NK-92 (cell line): ENCODE measurements around the gene GRID2.

Experiments used
- DNase-seq: peaks from one replicate; lab custom pipeline; 2025; ENCODE audit not compliant: unreplicated experiment; lab: John Stamatoyannopoulos, UW

GRID2 gene

DNA sequence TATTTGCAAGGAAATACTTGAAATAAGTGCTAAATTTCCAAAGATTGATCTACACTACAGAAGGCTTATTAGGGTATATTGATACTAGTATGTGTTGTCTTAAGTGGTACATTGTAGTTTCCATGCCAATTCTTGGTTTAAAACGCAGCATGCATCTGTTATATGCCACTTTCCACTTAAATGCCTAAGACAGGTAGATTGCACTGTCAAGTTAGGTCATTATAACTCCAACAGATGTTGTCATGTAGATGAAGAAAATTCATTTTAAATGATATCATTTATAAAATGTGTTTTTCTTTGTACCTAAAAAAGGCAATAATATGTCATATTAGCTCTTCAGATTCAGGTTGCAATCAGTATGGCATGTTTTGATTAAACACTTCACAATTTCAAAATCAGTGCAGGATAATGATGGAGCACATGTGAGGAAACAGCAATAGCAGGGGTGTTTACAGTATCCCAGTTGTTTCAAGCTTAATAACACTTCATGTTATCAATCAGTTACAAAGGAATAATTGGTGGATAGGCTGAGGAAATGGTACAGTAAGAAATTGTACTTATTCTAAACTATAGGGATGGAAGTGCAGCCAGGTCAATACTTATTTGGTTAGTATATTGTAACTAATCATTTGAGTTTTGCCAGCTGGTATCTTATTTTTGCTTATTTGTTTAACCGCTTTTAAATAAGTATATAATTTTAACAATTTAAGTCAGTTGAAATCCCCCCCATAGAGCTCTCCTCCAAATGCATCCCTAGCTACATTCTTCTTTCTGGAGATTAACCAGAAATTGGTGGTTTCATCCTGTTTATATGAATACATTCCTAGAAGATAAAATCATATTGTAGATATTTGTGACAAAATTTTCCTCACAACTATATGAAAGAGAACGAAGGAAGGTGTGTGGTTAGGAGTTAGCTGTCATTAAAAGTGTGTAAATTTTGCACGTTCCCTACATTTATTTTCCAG is 1070.4 kb downstream of the GRID2 start:
- no peak for DNase-seq

- DNase-seq = no peak
Measured at GRCh38 chr4:93384241-93384640, 1080.5 kb downstream of the GRID2 start.

DNA sequence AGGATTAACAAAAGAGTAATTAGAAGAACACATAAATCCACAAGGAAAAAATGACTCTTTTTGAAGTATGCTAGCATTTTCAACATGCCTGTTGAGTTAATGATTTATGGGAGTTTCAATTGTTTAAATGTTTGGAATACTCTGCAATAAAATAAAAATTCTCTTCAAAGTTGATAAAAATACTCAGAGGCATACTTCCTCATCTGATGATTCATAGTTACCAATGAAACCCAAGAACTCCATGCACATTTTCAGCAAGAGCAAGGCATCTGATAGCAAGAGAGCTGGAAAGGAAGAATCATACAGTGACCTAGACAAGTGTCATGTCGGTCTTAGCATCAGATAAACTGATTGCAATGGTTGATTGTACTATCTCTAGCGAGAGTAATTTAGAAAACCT is 1081.1 kb downstream of the GRID2 start:
- no peak for DNase-seq

GRCh38 chr4:93394545-93395081 is 1090.8 kb downstream of the GRID2 start:
- DNase-seq = no peak

GRCh38 chr4:93396272-93396671 is 1092.5 kb downstream of the GRID2 start:
- DNase-seq = no peak

DNA sequence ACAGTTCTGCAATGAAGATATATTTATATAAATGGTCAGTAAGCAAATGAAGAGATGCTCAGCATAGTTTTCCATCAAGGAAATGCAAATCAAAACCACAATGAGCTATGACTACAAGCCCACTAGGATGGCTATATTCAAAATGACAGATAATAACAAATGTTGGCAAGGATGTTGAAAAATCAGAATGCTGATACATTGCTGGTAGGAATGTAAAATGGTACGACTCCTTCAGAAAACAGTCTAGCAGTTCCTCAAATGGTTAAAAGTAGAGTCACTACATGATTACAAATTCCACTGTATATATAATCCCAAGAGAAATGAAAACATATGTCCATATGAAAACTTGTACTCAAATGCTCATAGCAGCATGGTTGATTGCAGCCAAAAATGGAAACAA is 1099.8 kb downstream of the GRID2 start:
- no peak for DNase-seq

DNA sequence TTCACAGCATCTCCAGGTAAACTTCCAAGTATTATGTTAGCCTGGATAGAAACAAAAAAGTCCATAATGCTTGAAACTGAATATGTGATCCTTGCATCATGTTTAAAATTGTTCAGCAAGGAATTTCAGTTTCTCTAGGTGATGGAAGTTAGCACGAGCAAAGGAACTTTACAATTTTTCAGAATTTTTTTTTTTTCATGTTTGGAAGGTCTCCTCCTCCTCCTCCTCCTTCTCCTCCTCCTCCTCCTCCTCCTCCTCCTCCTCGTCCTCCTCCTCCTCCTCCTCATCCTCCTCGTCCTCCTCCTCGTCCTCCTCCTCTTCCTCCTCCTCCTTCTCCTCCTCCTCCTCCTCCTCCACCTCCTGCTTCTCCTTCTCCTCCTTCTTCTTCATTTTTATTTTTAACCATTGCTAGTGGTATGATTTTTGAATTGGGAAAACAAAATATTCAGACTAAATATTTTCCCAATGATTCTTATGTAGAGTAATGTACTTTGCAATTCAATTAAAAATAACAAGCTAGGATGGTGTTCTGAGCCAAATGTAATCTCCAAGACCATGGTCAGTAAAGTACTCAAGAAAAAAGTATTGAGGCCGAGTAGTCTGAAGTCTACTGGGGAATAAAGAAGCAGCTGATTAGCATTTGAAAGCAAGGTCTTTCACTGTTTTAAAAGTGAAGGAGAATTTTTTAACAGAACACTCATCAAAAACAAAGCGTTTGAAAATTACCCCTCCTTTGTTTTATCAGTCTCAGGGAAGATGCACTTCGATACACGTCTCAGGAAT is 1103.9 kb downstream of the GRID2 start:
- DNase-seq = no peak

GRCh38 chr4:93409035-93409434 is 1105.3 kb downstream of the GRID2 start:
- no peak for DNase-seq

DNA sequence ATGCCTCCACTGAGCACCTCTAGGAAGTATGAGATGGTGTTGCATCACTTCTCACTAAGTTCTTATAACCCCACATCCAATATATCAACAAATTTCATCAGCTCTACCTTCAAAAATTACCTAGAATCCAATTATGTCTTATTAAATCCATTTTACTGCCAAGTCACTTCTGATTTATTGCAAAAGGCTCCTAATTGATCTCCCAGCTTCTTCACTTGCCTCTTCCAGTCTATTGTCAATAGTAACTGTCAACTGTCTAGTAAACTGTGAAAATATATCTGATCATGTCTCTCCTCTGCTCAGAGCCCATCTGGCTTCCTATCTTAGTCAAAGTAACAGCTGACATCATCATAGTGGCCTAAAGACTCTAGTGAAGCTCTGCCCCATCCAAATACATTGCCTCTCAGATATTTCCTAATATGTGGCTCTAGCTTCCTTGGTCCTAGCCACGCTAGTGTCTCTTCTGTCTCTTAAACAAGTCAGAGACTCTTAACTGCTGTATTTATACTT is 1110.3 kb downstream of the GRID2 start:
- no peak for DNase-seq

GRCh38 chr4:93416344-93417128 is 1112.8 kb downstream of the GRID2 start:
- DNase-seq = no peak

DNA sequence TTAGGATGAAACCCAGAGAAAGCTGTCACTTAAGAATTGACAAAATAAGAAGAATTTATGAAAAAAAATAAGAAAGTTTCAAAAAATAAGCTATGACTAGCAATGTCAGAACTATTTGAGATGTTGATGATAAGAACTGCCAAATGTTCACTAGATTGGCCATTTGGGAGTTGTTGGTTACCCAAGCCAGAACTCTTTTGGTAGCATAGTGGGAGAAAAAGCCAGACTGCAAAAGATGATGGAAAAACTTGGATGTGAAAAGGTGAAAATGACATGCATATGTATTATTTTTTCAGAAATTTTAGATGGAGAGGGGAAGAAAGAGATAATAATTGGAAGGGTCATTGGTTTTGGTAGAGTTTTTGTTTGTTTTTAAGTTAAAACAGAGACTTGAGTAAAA is 1127.6 kb downstream of the GRID2 start:
- DNase-seq = no peak

DNA sequence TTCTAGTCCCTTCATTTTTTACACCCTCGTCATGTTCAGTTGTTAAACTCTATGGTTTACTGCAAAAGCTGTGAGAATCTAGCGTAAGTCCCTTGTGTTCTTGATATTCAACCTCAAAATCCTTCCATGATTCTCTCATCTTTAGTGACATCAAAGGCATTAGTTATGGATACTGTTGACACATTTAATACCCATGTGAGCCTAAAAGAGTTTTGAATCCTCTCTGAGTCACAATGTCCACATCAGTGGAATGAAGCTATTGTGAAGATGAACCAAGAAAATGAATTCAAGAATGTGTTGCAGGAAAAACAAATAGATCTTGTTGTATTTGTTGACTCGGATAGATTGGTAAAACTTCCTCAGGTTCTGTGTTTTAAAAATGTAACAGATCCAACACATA is 1130.1 kb downstream of the GRID2 start:
- DNase-seq = no peak

DNA sequence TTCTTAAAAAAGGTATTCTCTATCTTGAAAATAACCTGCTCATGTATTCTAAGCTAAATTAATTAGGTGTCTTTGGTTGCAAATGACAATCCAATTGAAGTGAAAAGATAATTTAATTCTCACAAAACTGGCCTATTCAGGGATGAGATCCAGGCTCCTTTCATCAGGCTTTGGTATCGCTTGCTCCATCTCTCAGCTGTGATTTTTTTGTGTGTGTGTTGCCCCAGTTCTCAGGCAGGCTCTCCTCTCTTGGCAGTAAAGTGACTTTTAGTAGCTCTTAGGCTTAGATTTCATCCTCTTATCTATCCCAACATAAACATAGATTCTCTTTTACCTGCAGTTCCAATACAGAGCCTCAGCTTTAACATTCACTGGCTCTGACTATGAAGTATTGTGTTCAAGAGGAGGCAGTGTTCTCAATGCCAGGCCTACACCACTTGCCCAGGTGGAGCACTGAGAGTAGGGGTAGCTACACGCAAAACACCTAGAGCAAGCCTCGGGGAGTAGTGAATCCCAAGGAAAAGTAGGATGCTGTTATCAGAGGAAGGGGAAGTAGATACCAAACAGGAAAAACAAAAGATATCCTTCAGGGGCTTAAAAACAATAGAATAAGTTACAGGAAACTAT is 1132.3 kb downstream of the GRID2 start:
- DNase-seq = no peak

DNA sequence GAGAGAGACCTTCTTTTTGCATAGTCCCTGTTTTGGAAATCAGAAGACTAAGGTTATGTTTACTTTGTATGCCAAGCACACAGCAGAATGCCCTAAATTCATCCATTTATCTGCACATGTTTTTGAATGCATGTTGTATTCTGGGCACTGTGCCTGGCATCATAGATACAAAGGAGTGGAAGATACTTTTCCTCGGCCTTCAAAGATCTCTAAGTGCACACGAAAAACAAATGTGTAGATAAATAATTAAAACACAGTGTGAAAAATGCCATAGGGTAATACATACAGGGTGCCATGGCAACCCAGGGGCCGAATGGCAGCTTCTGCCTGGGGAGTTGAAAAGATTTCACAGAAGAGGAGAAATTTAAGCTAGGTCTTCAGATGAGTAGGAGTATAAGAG is 1134.2 kb downstream of the GRID2 start:
- no peak for DNase-seq

- no peak for DNase-seq
Measured at GRCh38 chr4:93444860-93445259, 1141.1 kb downstream of the GRID2 start.

DNA sequence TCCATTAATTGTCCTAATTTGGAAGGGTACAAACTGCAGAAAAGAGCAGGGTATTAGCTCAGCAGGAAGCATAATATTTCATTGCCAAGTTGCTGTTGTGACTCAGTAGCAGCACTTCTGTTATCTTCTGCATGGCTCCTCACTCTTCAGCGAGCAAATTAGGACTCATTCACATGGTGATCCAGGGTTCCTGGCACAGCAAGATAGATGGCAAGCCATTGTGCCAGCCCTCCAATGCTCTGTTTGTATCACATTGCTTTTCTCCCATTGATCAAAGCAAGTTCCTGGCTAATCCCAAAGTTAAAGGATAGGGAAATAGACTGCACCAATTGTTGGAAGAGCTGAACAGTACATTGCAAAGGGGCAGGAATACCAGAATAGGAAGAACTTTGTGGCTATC is 1142.3 kb downstream of the GRID2 start:
- DNase-seq = no peak

DNA sequence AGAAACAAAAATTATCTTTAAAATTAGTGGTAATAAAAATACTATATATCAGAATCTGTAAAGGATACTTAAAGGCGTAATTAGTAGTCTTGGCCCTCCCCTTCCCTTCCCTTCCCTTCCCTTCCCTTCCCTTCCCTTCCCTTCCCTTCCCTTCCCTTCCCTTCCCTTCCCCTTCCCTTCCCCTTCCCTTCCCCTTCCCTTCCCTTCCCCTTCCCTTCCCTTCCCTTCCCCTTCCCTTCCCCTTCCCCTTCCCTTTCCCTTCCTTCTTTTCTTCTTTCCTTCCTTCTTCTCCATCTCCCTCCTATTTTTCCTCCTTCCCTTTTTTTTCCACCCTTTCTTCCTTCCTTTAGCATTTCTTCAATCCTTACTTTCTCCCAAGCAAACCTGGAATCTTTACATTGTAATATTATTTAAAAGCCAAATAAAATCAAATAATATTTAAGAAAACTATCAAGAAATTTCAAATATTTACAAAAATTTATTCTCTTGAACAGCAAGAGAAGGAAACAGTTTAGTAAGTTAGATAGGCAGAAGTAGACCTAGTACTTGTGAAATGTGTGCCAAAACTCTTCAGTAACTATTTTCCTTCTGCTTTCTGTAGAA is 1145.0 kb downstream of the GRID2 start:
- DNase-seq = no peak

GRCh38 chr4:93451954-93452353 is 1148.2 kb downstream of the GRID2 start:
- no peak for DNase-seq

DNA sequence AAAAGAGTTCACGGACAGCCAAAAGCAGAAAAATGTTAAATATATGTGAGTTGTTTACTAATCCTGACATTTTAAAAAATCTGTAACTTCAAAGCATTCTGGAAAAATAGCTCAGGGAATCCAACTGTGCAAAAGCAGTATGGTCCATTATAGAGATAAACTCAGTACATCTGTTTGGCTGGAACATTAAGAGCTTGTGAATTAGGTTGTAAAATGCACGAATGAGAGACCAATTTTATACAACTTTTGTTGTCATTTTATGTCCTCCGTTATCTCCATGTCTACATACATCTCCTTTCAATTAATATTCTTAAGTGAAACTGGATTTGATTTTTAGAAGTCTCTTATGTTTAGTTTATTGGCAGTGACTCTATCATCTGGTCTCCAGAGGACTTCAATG is 1157.8 kb downstream of the GRID2 start:
- DNase-seq = no peak

DNA sequence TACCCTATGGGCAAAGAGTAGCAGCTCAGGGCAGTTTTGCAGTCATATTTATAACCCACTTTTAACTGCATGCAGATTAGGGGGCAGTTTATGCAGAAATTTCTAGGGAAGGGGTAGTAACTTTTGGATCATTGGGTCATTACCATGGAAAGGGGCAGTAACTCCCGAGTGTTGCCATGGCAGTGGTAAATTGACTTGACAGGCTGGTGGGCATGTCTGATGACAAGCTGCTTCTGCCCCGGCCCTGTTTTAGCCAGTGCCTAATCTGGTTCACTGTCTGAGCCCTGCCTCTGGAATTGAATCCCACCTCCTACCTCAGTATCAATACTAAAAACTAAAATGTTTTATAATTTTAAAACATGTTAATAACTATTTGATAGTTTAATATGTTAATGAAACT is 1162.7 kb downstream of the GRID2 start:
- DNase-seq = no peak
